Measurements from ENCODE around the gene SLC2A1. TPM values are rescaled to one million over a fixed set of nuclear protein-coding genes. Genes with fewer than 3 reads are reported as not detected.
A peak's percentile ranks its signal among the peaks of the same experiment; 100 is the strongest.

Gene SLC2A1
- total RNA-seq, 2 donors from 2014 or later, result 83.9 to 159 TPM

GRCh38 chr1:42943728-42944127, 14.9 kb downstream of the SLC2A1 start:
- H3K9me3 ChIP-seq, result no peaks in the 10 kb centered on the region
- no peaks in the 10 kb centered on the region for H3K27me3 ChIP-seq (replicated peaks; ENCODE audit: insufficient read depth)
- H3K4me1 ChIP-seq (replicated peaks), result peaks cover 62% of the 10 kb centered on the region
- no peak overlapping the region for H3K4me3 ChIP-seq
- H3K36me3 ChIP-seq, result no peaks in the 10 kb centered on the region
- DNase-seq (ENCODE audit: low spot score), result no peak
- H3K27ac ChIP-seq, result peak overlapping the region; percentile 81 to 83
- TF ChIP-seq POLR2AphosphoS5 (IDR thresholded peaks at IDR 0.05) (no peak), CTCF (IDR thresholded peaks at IDR 0.05) (no peak), POLR2A (IDR thresholded peaks at IDR 0.05) (no peak)
- WGBS, result 65% methylated on average over 6 of the region's 6 CpGs
- intact Hi-C loops (cut with DNase I), result no loop called here

GRCh38 chr1:42943166-42943565, 15.5 kb downstream of the SLC2A1 start:
- Histone ChIP-seq H3K9me3 (no peaks in the 10 kb centered on the region), H3K36me3 (no peaks in the 10 kb centered on the region), H3K4me3 (peak overlapping the region in 1 of 2 donors; percentile 3), H3K4me1 (replicated peaks) (peaks cover 67% of the 10 kb centered on the region), H3K27me3 (replicated peaks; ENCODE audit: insufficient read depth) (no peaks in the 10 kb centered on the region), H3K27ac (peak overlapping the region; percentile 81 to 83)
- peak; percentile 96 for DNase-seq (ENCODE audit: low spot score)
- intact Hi-C loops (cut with DNase I), result no loop called here
- TF ChIP-seq CTCF (IDR thresholded peaks at IDR 0.05) (peak in 1 of 4 experiments; percentile 7), POLR2AphosphoS5 (IDR thresholded peaks at IDR 0.05) (peak; percentile 89), POLR2A (IDR thresholded peaks at IDR 0.05) (peak; percentile 23)
- WGBS, result 55% methylated on average over 7 of the region's 7 CpGs

GRCh38 chr1:42942444-42942843, 16.2 kb downstream of the SLC2A1 start:
- DNase-seq (ENCODE audit: low spot score), result no peak
- Histone ChIP-seq H3K27ac (peak overlapping the region; percentile 81 to 83), H3K9me3 (no peaks in the 10 kb centered on the region), H3K27me3 (replicated peaks; ENCODE audit: insufficient read depth) (no peaks in the 10 kb centered on the region), H3K36me3 (no peaks in the 10 kb centered on the region), H3K4me1 (replicated peaks) (peaks cover 69% of the 10 kb centered on the region), H3K4me3 (no peak overlapping the region)
- WGBS, result 61% methylated on average over 6 of the region's 6 CpGs
- TF ChIP-seq POLR2A (IDR thresholded peaks at IDR 0.05) (no peak), CTCF (IDR thresholded peaks at IDR 0.05) (no peak), POLR2AphosphoS5 (IDR thresholded peaks at IDR 0.05) (no peak)
- intact Hi-C loops (cut with DNase I), result no loop called here

- Histone ChIP-seq H3K27ac (peak overlapping the region; percentile 81 to 83), H3K4me3 (no peak overlapping the region), H3K27me3 (replicated peaks; ENCODE audit: insufficient read depth) (no peaks in the 10 kb centered on the region), H3K4me1 (replicated peaks) (peaks cover 69% of the 10 kb centered on the region), H3K9me3 (no peaks in the 10 kb centered on the region), H3K36me3 (no peaks in the 10 kb centered on the region)
- TF ChIP-seq CTCF (IDR thresholded peaks at IDR 0.05), result no peak
- peak; percentile 76 for TF ChIP-seq POLR2AphosphoS5 (IDR thresholded peaks at IDR 0.05)
- peak; percentile 81 for DNase-seq (ENCODE audit: low spot score)
- intact Hi-C loops (cut with DNase I), result no loop called here
- WGBS, result 52% methylated on average over 9 of the region's 9 CpGs
Measured at GRCh38 chr1:42941640-42942330, 16.9 kb downstream of the SLC2A1 start.
